Left lung (tissue), 10 donors: ENCODE data around the gene MAPT. TPM values are rescaled to one million over a fixed set of nuclear protein-coding genes. Genes with fewer than 3 reads are reported as not detected.

Source experiments
- ATAC-seq: fragments of 200-7000 bp; cut with Tn5 transposase; one replicate; pipeline ENCODE4 v1.9.1; 2020; ENCODE audit warnings: moderate library complexity
- DNase-seq, 4 donors: peaks; one replicate each; pipeline ENCODE4 v3.0.0-alpha.2; 2013 to 2020
- H3K27ac ChIP-seq, 2 donors: fragments of 200-600 bp; sonication (generic) in 1 of 2; one replicate each; pipeline versions ENCODE4 v1.5.0 to v1.8.0; 2020 to 2021
- H3K27me3 ChIP-seq, 2 donors: fragments of 200-600 bp; sonication (generic) in 1 of 2; one replicate each; pipeline versions ENCODE4 v1.5.0 to v1.8.0; 2020 to 2021
- H3K36me3 ChIP-seq, 2 donors: fragments of 200-600 bp; sonication (generic) in 1 of 2; one replicate each; pipeline versions ENCODE4 v1.5.0 to v1.8.0; 2020 to 2021
- H3K4me1 ChIP-seq, 2 donors: fragments of 200-600 bp; one replicate each; pipeline ENCODE4 v1.8.0; 2021
- H3K4me3 ChIP-seq, 2 donors: fragments of 200-600 bp; sonication (generic) in 1 of 2; one replicate each; pipeline versions ENCODE4 v1.5.0 to v1.8.0; 2020 to 2021; ENCODE audit warnings: mild to moderate bottlenecking in 1 of 2
- H3K9me3 ChIP-seq, 2 donors: fragments of 200-600 bp; sonication (generic) in 1 of 2; one replicate each; pipeline versions ENCODE4 v1.5.0 to v1.8.0; 2020 to 2021
- CTCF ChIP-seq, 2 donors: fragments of 200-600 bp; sonication (generic) in 1 of 2; IDR thresholded peaks; one replicate each; pipeline versions ENCODE4 v1.5.0 to v1.8.0; 2021; ENCODE audit warnings: antibody characterized with exemption in 2 of 2
- intact Hi-C, 2 donors: fragments of 100-400 bp; cut with DNase I; formaldehyde crosslinking; loops; one replicate each; pipeline versions ENCODE4 v1.11.2 to v1.14.2; 2022
- polyA plus RNA-seq, 6 donors: library from polyadenylated mRNA; unstranded; fragments of 120-200 nt; gene quantifications; one replicate each; pipeline ENCODE4 v1.2.1, GENCODE V29; 2013; ENCODE audit not compliant: insufficient read length in 6 of 6
- total RNA-seq, 2 donors: library from RNA; stranded (reverse); fragmentation: NEBNext Ultra II Directional; extraction: Animal tissue kit (Norgen Biotek cat#: 25700); gene quantifications; one replicate each; pipeline ENCODE4 v1.2.1, GENCODE V29; 2021
- donor health status: DM: no; HTN: yes; CAD: no.
- donor health status: DM: no; HTN: no; CAD: no.

The MAPT gene
- total and polyA plus RNA-seq, 8 donors, result 0.99 to 7.7 (median 5.5) TPM

- no peak for TF ChIP-seq CTCF (IDR thresholded peaks at IDR 0.05)
- no peak for ATAC-seq
Observed at GRCh38 chr17:45961206-45961605, 66.9 kb downstream of the MAPT start.

GRCh38 chr17:45962221-45962972 lies 68.0 kb downstream of the MAPT start:
- intact Hi-C loops, result no loop called here
- Histone ChIP-seq H3K27me3 (peaks cover 0 to 12% of the 10 kb centered on the region in 2 donors), H3K36me3 (no peaks in the 10 kb centered on the region), H3K4me3 (no peak overlapping the region), H3K9me3 (no peaks in the 10 kb centered on the region), H3K4me1 (no peaks in the 10 kb centered on the region), H3K27ac (no peak overlapping the region)
- DNase-seq (peak in 1 of 4 donors; percentile 19), ATAC-seq (no peak)
- no peak for TF ChIP-seq CTCF (IDR thresholded peaks at IDR 0.05)

More at GRCh38 chr17:45961206-45961605, 66.9 kb downstream of the MAPT start:
- Histone ChIP-seq H3K27ac (no peak overlapping the region), H3K9me3 (no peaks in the 10 kb centered on the region), H3K36me3 (no peaks in the 10 kb centered on the region), H3K27me3 (peaks cover 0 to 12% of the 10 kb centered on the region in 2 donors), H3K4me3 (no peak overlapping the region), H3K4me1 (no peaks in the 10 kb centered on the region)
- peak in 1 of 4 donors; percentile 4 for DNase-seq
- intact Hi-C loops, result no loop called here

GRCh38 chr17:45963283-45963682 lies 68.9 kb downstream of the MAPT start:
- no peak overlapping the region for H3K27ac ChIP-seq
- H3K36me3 ChIP-seq, result no peaks in the 10 kb centered on the region
- H3K4me3 ChIP-seq, result no peak overlapping the region
- TF ChIP-seq CTCF (IDR thresholded peaks at IDR 0.05), result no peak
- H3K27me3 ChIP-seq, result peaks cover 0 to 12% of the 10 kb centered on the region in 2 donors
- ATAC-seq, result no peak
- DNase-seq, result peak in 1 of 4 donors; percentile 17
- intact Hi-C loops, result no loop called here
- H3K4me1 ChIP-seq, result no peaks in the 10 kb centered on the region
- no peaks in the 10 kb centered on the region for H3K9me3 ChIP-seq

GRCh38 chr17:45963889-45964288 lies 69.5 kb downstream of the MAPT start:
- intact Hi-C loops, result no loop called here
- H3K27ac ChIP-seq, result no peak overlapping the region
- no peaks in the 10 kb centered on the region for H3K9me3 ChIP-seq
- H3K4me3 ChIP-seq, result no peak overlapping the region
- H3K27me3 ChIP-seq, result peaks cover 0 to 17% of the 10 kb centered on the region in 2 donors
- no peaks in the 10 kb centered on the region for H3K4me1 ChIP-seq
- no peak for TF ChIP-seq CTCF (IDR thresholded peaks at IDR 0.05)
- no peaks in the 10 kb centered on the region for H3K36me3 ChIP-seq
- peak in 1 of 4 donors; percentile 19 for DNase-seq
- ATAC-seq, result no peak

- Histone ChIP-seq H3K27ac (no peak overlapping the region), H3K36me3 (no peaks in the 10 kb centered on the region), H3K4me3 (no peak overlapping the region), H3K4me1 (no peaks in the 10 kb centered on the region), H3K9me3 (no peaks in the 10 kb centered on the region), H3K27me3 (peaks cover 0 to 19% of the 10 kb centered on the region in 2 donors)
- TF ChIP-seq CTCF (IDR thresholded peaks at IDR 0.05), result no peak
- intact Hi-C loops, result no loop called here
- no peak for DNase-seq
- no peak for ATAC-seq
Observed at GRCh38 chr17:45964634-45965033, 70.3 kb downstream of the MAPT start.
